Measurements from ENCODE around the gene PITPNC1. TPM values are rescaled to one million over a fixed set of nuclear protein-coding genes. Genes with fewer than 3 reads are reported as not detected.

Gene PITPNC1
- total RNA-seq, 1 donor from 2014 or later = 8.1 TPM

- Histone ChIP-seq H3K4me3 (peak overlapping the region; percentile 76 to 87), H3K27me3 (no peaks in the 10 kb centered on the region), H3K27ac (peak overlapping the region; percentile 85), H3K4me1 (peaks cover 60% of the 10 kb centered on the region), H3K9me3 (no peaks in the 10 kb centered on the region), H3K36me3 (no peaks in the 10 kb centered on the region)
- no peak for DNase-seq (ENCODE audit: extremely low spot score in 2 of 2)
- TF ChIP-seq CTCF (IDR thresholded peaks at IDR 0.05) (no peak), POLR2A (IDR thresholded peaks at IDR 0.05) (no peak), POLR2AphosphoS5 (IDR thresholded peaks at IDR 0.05; ENCODE audit: insufficient read depth in 1 of 2, low read depth in 1 of 2) (no peak)
- intact Hi-C loops (cut with DNase I) = loop anchor here (5.0 kb wide), 1 partner anchor 462 kb away; the partner anchor contains the start of gene BPTF
Measured at GRCh38 chr17:67364847-67365737, 12.0 kb upstream of the PITPNC1 start.

- no peaks in the 10 kb centered on the region for H3K9me3 ChIP-seq
- H3K4me1 ChIP-seq = peaks cover 53% of the 10 kb centered on the region
- H3K36me3 ChIP-seq = no peaks in the 10 kb centered on the region
- peak overlapping the region; percentile 85 for H3K27ac ChIP-seq
- H3K4me3 ChIP-seq = peak overlapping the region; percentile 76 to 87
- intact Hi-C loops (cut with DNase I) = loop anchor here (5.0 kb wide), 1 partner anchor 462 kb away; the partner anchor contains the start of gene BPTF
- no peak for DNase-seq (ENCODE audit: extremely low spot score in 2 of 2)
- no peaks in the 10 kb centered on the region for H3K27me3 ChIP-seq
- TF ChIP-seq CTCF (IDR thresholded peaks at IDR 0.05) = no peak
Measured at GRCh38 chr17:67365738-67366192, 11.3 kb upstream of the PITPNC1 start.

- Histone ChIP-seq H3K9me3 (no peaks in the 10 kb centered on the region), H3K27ac (peak within 1 kb of the TSS; percentile 85), H3K36me3 (no peaks in the 10 kb centered on the region), H3K4me1 (peaks cover 46% of the 10 kb centered on the region), H3K4me3 (peak within 1 kb of the TSS; percentile 76 to 87), H3K27me3 (no peaks in the 10 kb centered on the region)
- intact Hi-C loops (cut with DNase I) = loop anchor here (5.0 kb wide), 1 partner anchor 461 kb away; the partner anchor contains the start of gene BPTF
- peak in 1 of 2 donors; percentile 93 for DNase-seq (ENCODE audit: extremely low spot score in 2 of 2)
- TF ChIP-seq POLR2AphosphoS5 (IDR thresholded peaks at IDR 0.05; ENCODE audit: insufficient read depth in 1 of 2, low read depth in 1 of 2) (peak; percentile 90 to 92), CTCF (IDR thresholded peaks at IDR 0.05) (peak in 1 of 3 experiments; percentile 8), POLR2A (IDR thresholded peaks at IDR 0.05) (peak in 1 of 2 donors; percentile 60)
Measured at GRCh38 chr17:67366193-67367157, 10.6 kb upstream of the PITPNC1 start, which contains the start of gene PSMD12. PSMD12 (minus strand) TSS chr17:67366577; CDS start chr17:67366519, 58 bp downstream.

GRCh38 chr17:67369676-67370075, 7.4 kb upstream of the PITPNC1 start:
- no peak for DNase-seq (ENCODE audit: extremely low spot score in 2 of 2)
- no peaks in the 10 kb centered on the region for H3K27me3 ChIP-seq
- intact Hi-C loops (cut with DNase I) = loop anchor here (5.0 to 10.0 kb wide), 2 partner anchors 105 to 458 kb away; partner anchors contain the start of gene BPTF
- no peak overlapping the region for H3K4me3 ChIP-seq
- H3K36me3 ChIP-seq = no peaks in the 10 kb centered on the region
- peaks cover 17% of the 10 kb centered on the region for H3K4me1 ChIP-seq
- no peaks in the 10 kb centered on the region for H3K9me3 ChIP-seq
- no peak overlapping the region for H3K27ac ChIP-seq
- TF ChIP-seq POLR2A (IDR thresholded peaks at IDR 0.05) (no peak), CTCF (IDR thresholded peaks at IDR 0.05) (no peak), POLR2AphosphoS5 (IDR thresholded peaks at IDR 0.05; ENCODE audit: insufficient read depth in 1 of 2, low read depth in 1 of 2) (no peak)
